NCI-H1105 (cell line): Measurements from ENCODE around the gene ALOX5AP.

Experiments used
- DNase-seq: peaks from one replicate; lab custom pipeline; 2025; lab: John Stamatoyannopoulos, UW

ALOX5AP gene

GRCh38 chr13:30796631-30797601, 61.6 kb downstream of the ALOX5AP start:
- DNase-seq, result peak; percentile 8

DNA sequence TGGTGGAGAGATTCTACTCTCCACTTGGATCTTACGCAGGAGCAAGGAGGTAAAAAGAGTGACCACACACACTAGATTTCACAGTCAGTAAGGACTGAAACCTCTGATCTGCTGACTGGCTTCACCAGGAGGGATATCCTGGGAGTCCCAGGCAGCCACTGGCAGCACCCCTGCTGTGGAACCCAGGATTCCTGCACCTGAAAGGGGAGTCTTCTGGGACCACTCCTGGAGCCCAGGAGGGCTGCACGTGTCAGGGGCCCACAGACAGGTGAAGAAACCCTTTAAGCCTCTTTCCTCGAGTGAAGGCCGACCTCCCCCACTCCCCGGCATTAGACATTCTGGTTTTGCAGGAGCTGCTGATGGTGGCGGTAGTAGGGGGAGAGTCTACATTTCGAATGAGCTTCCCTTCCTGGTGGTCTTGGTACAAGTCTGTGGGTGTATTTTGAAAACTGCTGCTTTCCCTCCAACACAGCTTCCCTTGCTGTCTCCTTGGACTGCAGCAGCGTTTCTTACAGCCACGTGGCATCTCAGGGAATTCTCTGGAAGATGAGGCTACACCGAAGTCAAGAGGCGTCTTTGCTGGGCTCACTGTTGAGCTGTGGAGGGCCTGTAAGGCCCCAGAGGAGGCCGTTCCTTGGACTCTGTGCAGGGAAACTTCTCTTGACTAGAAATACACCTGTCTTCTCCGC, 62.6 kb downstream of the ALOX5AP start:
- no peak for DNase-seq

- DNase-seq, result no peak
These were observed 63.5 kb downstream of the ALOX5AP start for GRCh38 chr13:30798776-30799355.

GRCh38 chr13:30799356-30799824, 64.0 kb downstream of the ALOX5AP start:
- no peak for DNase-seq

GRCh38 chr13:30800107-30800506, 64.8 kb downstream of the ALOX5AP start:
- DNase-seq, result no peak

DNA sequence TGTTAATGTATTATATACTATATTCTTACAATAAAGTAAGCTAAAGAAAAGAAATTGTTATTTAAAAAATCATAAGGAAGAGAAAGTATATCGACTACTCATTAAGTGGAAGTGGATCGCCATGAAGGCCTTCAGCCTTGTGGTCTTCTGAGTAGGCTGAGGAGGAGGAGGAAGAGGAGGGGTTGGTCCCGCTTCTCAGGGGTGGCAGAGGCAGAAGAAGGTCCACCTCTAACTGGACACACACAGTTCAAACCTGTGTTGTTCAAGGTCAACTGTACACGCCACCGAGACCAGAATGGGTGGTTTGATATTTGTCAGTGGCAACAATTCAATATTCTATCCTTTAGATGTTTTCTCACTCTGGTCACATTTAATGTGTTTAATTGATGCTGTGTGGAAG, 67.2 kb downstream of the ALOX5AP start:
- DNase-seq, result no peak

- DNase-seq, result peak; percentile 64
These were observed 67.7 kb downstream of the ALOX5AP start for GRCh38 chr13:30802953-30803478.

GRCh38 chr13:30803749-30804148, 68.4 kb downstream of the ALOX5AP start:
- no peak for DNase-seq

- no peak for DNase-seq
These were observed 69.1 kb downstream of the ALOX5AP start for GRCh38 chr13:30804474-30804873.

DNA sequence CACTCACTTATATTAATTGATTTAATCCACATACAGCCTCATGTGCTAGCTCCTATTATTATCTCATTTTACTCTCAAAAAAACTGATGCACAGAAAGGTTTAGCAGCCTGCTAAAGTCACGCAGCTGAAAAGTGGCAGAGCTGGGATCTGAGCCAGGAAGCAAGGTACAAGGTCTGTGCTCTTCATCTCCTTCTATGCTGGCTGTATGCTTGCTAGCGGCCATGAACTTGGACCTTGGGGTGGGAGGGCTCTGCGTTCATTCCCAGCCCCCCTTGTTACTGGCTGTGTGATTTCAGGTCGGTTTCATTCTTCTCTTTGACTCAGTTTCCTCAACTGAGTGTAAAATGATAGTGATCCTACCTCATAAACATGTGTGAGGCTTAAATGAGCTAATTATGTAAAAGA, 69.8 kb downstream of the ALOX5AP start:
- no peak for DNase-seq

- DNase-seq, result no peak
These were observed 70.3 kb downstream of the ALOX5AP start for GRCh38 chr13:30805603-30806011.

DNA sequence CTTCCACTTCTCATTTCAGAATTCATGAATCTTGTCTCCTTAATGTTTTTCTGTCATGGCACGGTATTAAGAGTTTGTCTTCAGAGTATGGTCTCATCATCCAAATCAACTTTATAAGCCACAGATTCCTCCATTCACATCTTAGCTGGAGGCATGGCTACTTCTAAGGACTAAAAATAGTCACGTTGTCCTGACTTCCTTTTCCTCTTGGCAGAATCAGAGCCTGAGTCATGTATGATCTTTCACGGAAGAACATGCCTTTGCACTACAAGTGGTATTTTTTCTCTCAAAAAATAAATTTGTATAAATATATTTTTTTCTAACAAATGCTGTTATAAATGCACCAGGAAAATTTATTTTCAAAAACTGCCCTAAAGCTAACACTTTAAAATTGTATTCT, 71.4 kb downstream of the ALOX5AP start:
- DNase-seq, result no peak

DNA sequence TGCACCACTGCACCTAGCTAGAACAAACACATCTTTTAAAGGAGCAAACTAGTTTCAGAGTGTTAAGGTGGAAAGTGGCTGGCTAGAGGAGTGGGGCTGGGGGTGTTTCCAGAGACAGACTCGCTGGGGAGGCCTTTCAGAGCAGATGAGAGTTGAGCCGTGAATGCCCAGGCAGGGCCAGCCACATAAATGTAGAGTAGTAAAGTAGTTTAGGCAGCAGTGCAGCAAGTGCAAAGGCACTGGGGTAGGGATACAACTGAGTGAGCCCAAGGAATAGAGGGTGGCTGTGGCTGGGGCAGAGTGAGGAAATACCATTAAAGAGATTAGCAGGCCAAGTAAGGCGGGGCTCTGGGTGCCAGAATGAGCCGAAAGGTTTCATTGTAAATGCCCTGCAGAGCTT, 72.0 kb downstream of the ALOX5AP start:
- DNase-seq, result no peak

GRCh38 chr13:30808600-30808999, 73.3 kb downstream of the ALOX5AP start:
- DNase-seq, result no peak

DNA sequence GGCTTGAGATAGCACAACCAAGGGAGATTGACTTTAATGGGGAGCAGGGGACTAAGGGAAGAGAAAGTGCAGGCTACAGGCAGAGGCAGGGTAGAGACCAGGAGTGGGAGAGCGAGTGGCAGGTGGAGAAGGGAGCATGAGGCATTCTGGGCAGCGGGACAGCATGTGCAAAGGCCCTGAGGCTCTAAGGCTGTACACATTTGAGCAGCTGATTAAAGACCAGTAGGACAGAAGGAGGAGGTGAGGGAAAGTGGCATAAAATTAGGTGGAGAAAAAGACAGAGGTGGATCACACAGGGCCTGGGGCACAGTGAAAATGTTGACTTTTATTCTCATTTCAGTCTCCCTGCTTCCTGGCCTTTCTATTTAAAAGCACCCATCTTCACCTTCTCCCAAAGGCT, 74.4 kb downstream of the ALOX5AP start:
- DNase-seq, result no peak

DNA sequence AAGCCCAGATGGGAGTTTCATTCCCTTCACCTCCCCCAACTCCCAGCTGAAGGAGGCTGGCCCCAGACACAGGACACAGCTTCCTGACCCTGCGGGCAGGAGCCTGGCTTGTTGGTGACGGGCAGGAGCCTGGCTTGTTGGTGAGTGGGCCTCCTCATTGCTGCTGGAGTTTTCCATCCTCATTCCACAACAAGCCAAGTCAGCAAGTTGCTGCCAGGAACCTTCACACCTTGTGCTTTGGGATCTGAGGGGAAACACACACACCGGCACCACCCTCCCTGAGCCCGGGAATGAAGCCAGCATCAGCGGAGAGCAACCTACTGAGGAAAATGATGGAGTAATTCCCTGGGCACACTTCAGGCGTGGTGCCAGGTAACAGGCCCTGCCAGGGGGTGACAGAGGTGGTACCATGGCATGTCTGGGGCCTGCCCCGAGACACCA, 74.9 kb downstream of the ALOX5AP start:
- DNase-seq, result peak; percentile 81

DNA sequence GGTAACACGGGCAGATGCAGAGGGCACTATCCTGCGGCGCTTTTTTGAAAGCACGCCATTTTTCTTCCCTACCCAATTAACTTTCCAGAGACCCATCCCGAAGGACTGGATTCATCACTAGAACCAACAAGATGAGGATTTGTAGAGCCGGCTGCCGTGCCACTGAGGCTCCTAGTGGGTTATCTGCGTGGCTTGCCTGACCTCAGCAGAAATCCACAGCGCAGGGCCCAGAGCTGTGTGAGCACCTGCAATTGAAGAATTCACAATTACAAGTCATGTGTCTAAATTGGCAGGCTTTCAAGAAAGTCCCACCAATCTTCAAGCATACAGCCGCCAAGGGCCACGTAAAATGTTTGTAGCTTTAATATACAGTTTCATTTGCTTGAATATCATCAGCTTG, 75.5 kb downstream of the ALOX5AP start:
- DNase-seq, result peak; percentile 28
